Upper lobe of left lung (tissue), 6 donors: ENCODE measurements around the gene ZNF496. TPM values are rescaled to one million over a fixed set of nuclear protein-coding genes. Genes with fewer than 3 reads are reported as not detected.
"Not testable (repeated sequence)": the region's sequence is repeated elsewhere in the genome, so short reads cannot be mapped to it uniquely, and the experiment has no call there.

Experiments
- ATAC-seq, 2 donors: fragments of 200-7000 bp; cut with Tn5 transposase; one replicate each; pipeline ENCODE4 v1.9.1; 2022; ENCODE audit warnings: mild to moderate bottlenecking in 2 of 2, moderate library complexity in 2 of 2; ENCODE audit not compliant: low FRiP score in 2 of 2
- DNase-seq, 2 donors: peaks; one replicate each; pipeline ENCODE4 v3.0.0-alpha.2; 2019 to 2020
- H3K27ac ChIP-seq, 4 donors: fragments of 200-600 bp; sonication (generic); one replicate each; pipeline ENCODE4 v1.5.1; 2016 to 2019
- H3K27me3 ChIP-seq, 4 donors: fragments of 200-600 bp; sonication (generic); one replicate each; pipeline ENCODE4 v1.5.1; 2017 to 2019
- H3K36me3 ChIP-seq, 4 donors: fragments of 200-600 bp; sonication (generic); one replicate each; pipeline ENCODE4 v1.5.1; 2016 to 2019
- H3K4me1 ChIP-seq, 4 donors: fragments of 200-600 bp; sonication (generic); one replicate each; pipeline ENCODE4 v1.5.1; 2018 to 2019
- H3K4me3 ChIP-seq, 4 donors: fragments of 200-600 bp; sonication (generic); one replicate each; pipeline ENCODE4 v1.5.1; 2017 to 2019; ENCODE audit warnings: mild to moderate bottlenecking in 2 of 4, moderate library complexity in 1 of 4
- H3K9me3 ChIP-seq, 4 donors: fragments of 200-600 bp; sonication (generic); one replicate each; pipeline ENCODE4 v1.5.1; 2018 to 2019
- CTCF ChIP-seq, 6 experiments: fragments of 450-650 bp in 4 of 6; fragments of 200-600 bp in 2 of 6; sonication (generic) in 2 of 6; IDR thresholded peaks; one replicate each; pipeline ENCODE4 v1.5.1; 2016 to 2019; ENCODE audit warnings: antibody characterized with exemption in 6 of 6
- EP300 ChIP-seq, 4 donors: sonication (generic); formaldehyde crosslinking; IDR thresholded peaks; one replicate each; pipeline ENCODE4 v1.5.1; 2017; ENCODE audit warnings: antibody characterized with exemption in 4 of 4, control low read depth in 2 of 4
- POLR2A ChIP-seq, 4 donors: fragments of 450-650 bp; IDR thresholded peaks; one replicate each; pipeline ENCODE4 v1.5.1; 2016 to 2017; ENCODE audit warnings: antibody characterized with exemption in 4 of 4, mild to moderate bottlenecking in 2 of 4
- POLR2AphosphoS5 ChIP-seq, 2 donors: sonication (generic); formaldehyde crosslinking; IDR thresholded peaks; one replicate each; pipeline ENCODE4 v1.5.1; 2017; ENCODE audit warnings: antibody characterized with exemption in 2 of 2
- WGBS, 2 donors: methylation state at CpG; one replicate each; pipeline ENCODE4 v1.1.5; 2017 to 2018; 5-methylcytosine and 5-hydroxymethylcytosine counted together
- total RNA-seq, 6 donors: library from RNA; depleted of rRNA in 4 of 6; stranded (reverse); fragments of >200 nt in 4 of 6; gene quantifications; one replicate each; pipeline versions ENCODE4 v1.1.0 to v1.2.1, GENCODE V29; 2016 to 2021
- donor health status: DM: no; HTN: no; CAD: no; lungs with moderate emphysema.
- donor health status: DM: no; HTN: yes; CAD: no; lungs with severe emphysema.

Gene ZNF496
- total RNA-seq, 6 donors from 2014 or later = 20.8 to 59.7 (median 27.2) TPM

- DNase-seq (no peak), ATAC-seq (no peak)
- 58 to 61% methylated on average over 6 of the region's 6 CpGs for WGBS, 2 donors
- Histone ChIP-seq H3K4me1 (peaks cover 0 to 4% (median under 1%) of the 10 kb centered on the region in 4 donors), H3K27ac (no peak overlapping the region), H3K36me3 (no peaks in the 10 kb centered on the region), H3K4me3 (no peak overlapping the region), H3K27me3 (peaks cover 0 to 4% (median 0%) of the 10 kb centered on the region in 4 donors), H3K9me3 (no peaks in the 10 kb centered on the region)
- TF ChIP-seq POLR2AphosphoS5 (IDR thresholded peaks at IDR 0.05) (no peak), EP300 (IDR thresholded peaks at IDR 0.05) (no peak), CTCF (IDR thresholded peaks at IDR 0.05) (no peak), POLR2A (IDR thresholded peaks at IDR 0.05) (no peak)
Observed at GRCh38 chr1:247367786-247368422, 36.2 kb upstream of the ZNF496 start.

GRCh38 chr1:247366926-247367645, 35.4 kb upstream of the ZNF496 start:
- no peaks in the 10 kb centered on the region for H3K36me3 ChIP-seq
- no peak for DNase-seq
- WGBS, 2 donors = 80 to 90% methylated on average over 4 of the region's 4 CpGs
- H3K4me3 ChIP-seq = no peak overlapping the region
- no peak for ATAC-seq
- no peaks in the 10 kb centered on the region for H3K4me1 ChIP-seq
- H3K27ac ChIP-seq = no peak overlapping the region
- H3K9me3 ChIP-seq = no peaks in the 10 kb centered on the region
- no peak for TF ChIP-seq POLR2A (IDR thresholded peaks at IDR 0.05)
- no peak for TF ChIP-seq CTCF (IDR thresholded peaks at IDR 0.05)
- no peak for TF ChIP-seq EP300 (IDR thresholded peaks at IDR 0.05)
- TF ChIP-seq POLR2AphosphoS5 (IDR thresholded peaks at IDR 0.05) = no peak
- H3K27me3 ChIP-seq = peaks cover 0 to 4% (median 0%) of the 10 kb centered on the region in 4 donors

GRCh38 chr1:247366345-247366744, 34.7 kb upstream of the ZNF496 start:
- H3K27me3 ChIP-seq, H3K27ac ChIP-seq, DNase-seq, H3K9me3 ChIP-seq, H3K4me1 ChIP-seq, H3K4me3 ChIP-seq, ATAC-seq, H3K36me3 ChIP-seq: not testable (repeated sequence)
- 100% methylated on average over 1 of the region's 1 CpG for WGBS, 2 donors

- ATAC-seq (no peak), DNase-seq (no peak)
- Histone ChIP-seq H3K4me3 (no peak overlapping the region), H3K4me1 (peaks cover 0 to 9% (median 4%) of the 10 kb centered on the region in 4 donors), H3K36me3 (no peaks in the 10 kb centered on the region), H3K27me3 (peaks cover 0 to 4% (median 0%) of the 10 kb centered on the region in 4 donors), H3K27ac (no peak overlapping the region), H3K9me3 (no peaks in the 10 kb centered on the region)
- TF ChIP-seq EP300 (IDR thresholded peaks at IDR 0.05) (no peak), POLR2AphosphoS5 (IDR thresholded peaks at IDR 0.05) (no peak), CTCF (IDR thresholded peaks at IDR 0.05) (no peak), POLR2A (IDR thresholded peaks at IDR 0.05) (no peak)
- 94% methylated on average over 7 of the region's 7 CpGs for WGBS, 2 donors
Observed at GRCh38 chr1:247365023-247365422, 33.4 kb upstream of the ZNF496 start.

- not testable (repeated sequence) for H3K36me3 ChIP-seq, H3K4me3 ChIP-seq, H3K27me3 ChIP-seq, H3K27ac ChIP-seq, H3K9me3 ChIP-seq, H3K4me1 ChIP-seq, DNase-seq, ATAC-seq
- WGBS, 2 donors = 90 to 92% methylated on average over 1 of the region's 1 CpG
Observed at GRCh38 chr1:247363000-247363399, 31.3 kb upstream of the ZNF496 start.
